IMR-90 (cell line): ENCODE measurements around the gene DNAH6. TPM values are rescaled to one million over a fixed set of nuclear protein-coding genes. Genes with fewer than 3 reads are reported as not detected.

Experiments
- ATAC-seq: fragments of 200-7000 bp; cut with Tn5 transposase; 2 replicates; pipeline ENCODE4 v1.9.1; 2020; ENCODE audit warnings: low read depth, mild to moderate bottlenecking, moderate library complexity
- BruUV-seq: library from RNA; stranded (reverse); fragments of 400-500 nt; replicated peaks from 2 replicates; lab custom pipeline; 2021; lab: Mats Ljungman, UMichigan
- CTCF ChIA-PET: fragments of 300-600 bp; formaldehyde crosslinking; extraction: SDS; loops from one replicate; lab custom pipeline; 2021; ENCODE audit warnings: antibody characterized with exemption; lab: Yijun Ruan, JAX
- POLR2A ChIA-PET: fragments of 300-600 bp; sonication (Branson Sonifier 250); formaldehyde crosslinking; loops from one replicate; lab custom pipeline; 2022; ENCODE audit warnings: antibody characterized with exemption; ENCODE audit not compliant: unreplicated experiment; lab: Charles Lee
- DNase-seq: peaks from one replicate; pipeline ENCODE4 v3.0.0; 2013
- H2AFZ ChIP-seq: replicated peaks from 2 replicates; pipeline ENCODE3; 2013; ENCODE audit warnings: low read length, mild to moderate bottlenecking; ENCODE audit not compliant: poor library complexity
- H2AK5ac ChIP-seq: 2 replicates; pipeline ENCODE4 v1.6.1; 2013; ENCODE audit warnings: low read depth, low read length, inconsistent platforms
- H2AK9ac ChIP-seq: replicated peaks from 2 replicates; pipeline ENCODE3; 2013; ENCODE audit warnings: mild to moderate bottlenecking, low read depth, low read length, moderate library complexity; ENCODE audit not compliant: poor library complexity
- H2BK120ac ChIP-seq: 2 replicates; pipeline ENCODE4 v1.6.1; 2013; ENCODE audit warnings: low read depth, low read length, inconsistent platforms
- H2BK15ac ChIP-seq: 3 replicates; pipeline ENCODE4 v1.6.1; 2013; ENCODE audit warnings: low read depth, low read length, inconsistent platforms
- H2BK20ac ChIP-seq: 2 replicates; pipeline ENCODE4 v1.6.1; 2013; ENCODE audit warnings: low read depth, mild to moderate bottlenecking, inconsistent platforms, low read length, moderate library complexity
- H2BK5ac ChIP-seq: 2 replicates; pipeline ENCODE4 v1.6.1; 2013; ENCODE audit warnings: mild to moderate bottlenecking, low read depth, low read length, inconsistent platforms; ENCODE audit not compliant: poor library complexity, severe bottlenecking
- H3K14ac ChIP-seq: replicated peaks from 2 replicates; pipeline ENCODE4 v1.6.1; 2013; ENCODE audit warnings: low read depth, low read length, inconsistent platforms
- H3K18ac ChIP-seq: 2 replicates; pipeline ENCODE4 v1.6.1; 2013; ENCODE audit warnings: low read depth, low read length, control low read depth
- H3K23ac ChIP-seq: 2 replicates; pipeline ENCODE4 v1.6.1; 2013; ENCODE audit warnings: low read depth, low read length, inconsistent platforms
- H3K27ac ChIP-seq: 2 replicates; pipeline ENCODE4 v1.5.1; 2013; ENCODE audit warnings: mild to moderate bottlenecking, control low read depth, low read length; ENCODE audit not compliant: insufficient read depth
- H3K27me3 ChIP-seq: 2 replicates; pipeline ENCODE4 v1.6.1; 2013; ENCODE audit warnings: low read length; ENCODE audit not compliant: control insufficient read depth, insufficient read depth
- H3K36me3 ChIP-seq: 2 replicates; pipeline ENCODE4 v1.6.1; 2013; ENCODE audit warnings: low read length, mixed read lengths; ENCODE audit not compliant: control insufficient read depth, insufficient read depth
- H3K4ac ChIP-seq: 2 replicates; pipeline ENCODE4 v1.6.1; 2013; ENCODE audit warnings: low read depth, low read length, inconsistent platforms
- H3K4me1 ChIP-seq: 2 replicates; pipeline ENCODE4 v1.6.1; 2013; ENCODE audit warnings: low read length, mixed read lengths; ENCODE audit not compliant: control insufficient read depth, insufficient read depth
- H3K4me2 ChIP-seq: 2 replicates; pipeline ENCODE4 v1.6.1; 2013; ENCODE audit warnings: low read depth, mild to moderate bottlenecking, control low read depth, low read length, moderate library complexity
- H3K4me3 ChIP-seq: 2 replicates; pipeline ENCODE4 v1.5.1; 2013; ENCODE audit warnings: low read depth, mild to moderate bottlenecking, control low read depth, low read length, moderate library complexity; ENCODE audit not compliant: insufficient read depth
- H3K56ac ChIP-seq: 2 replicates; pipeline ENCODE4 v1.6.1; 2013; ENCODE audit warnings: low read length, inconsistent platforms; ENCODE audit not compliant: insufficient read depth; ENCODE audit errors: extremely low read depth
- H3K79me1 ChIP-seq, 2 experiments: 2 replicates each; pipeline ENCODE4 v1.6.1; 2013; ENCODE audit warnings: low read length in 2 of 2, inconsistent platforms in 1 of 2, low read depth in 1 of 2
- H3K9ac ChIP-seq: 2 replicates; pipeline ENCODE4 v1.6.1; 2013; ENCODE audit warnings: low read depth, low read length, control low read depth
- H3K9me1 ChIP-seq: 2 replicates; pipeline ENCODE4 v1.6.1; 2013; ENCODE audit warnings: low read length, inconsistent platforms; ENCODE audit not compliant: insufficient read depth
- H3K9me3 ChIP-seq: 2 replicates; pipeline ENCODE4 v1.6.1; 2013; ENCODE audit warnings: low read length; ENCODE audit not compliant: control insufficient read depth, insufficient read depth
- H4K20me1 ChIP-seq: 2 replicates; pipeline ENCODE4 v1.6.1; 2013; ENCODE audit warnings: low read length, inconsistent platforms; ENCODE audit not compliant: insufficient read depth
- H4K5ac ChIP-seq: 2 replicates; pipeline ENCODE4 v1.6.1; 2013; ENCODE audit warnings: mild to moderate bottlenecking, low read depth, low read length, control low read depth
- H4K8ac ChIP-seq, 2 experiments: 2 replicates each; pipeline ENCODE4 v1.6.1; 2013; ENCODE audit warnings: low read depth in 2 of 2, low read length in 2 of 2, control low read depth in 1 of 2, inconsistent platforms in 1 of 2
- H4K91ac ChIP-seq: 2 replicates; pipeline ENCODE4 v1.6.1; 2013; ENCODE audit warnings: low read depth, low read length, inconsistent platforms; ENCODE audit not compliant: insufficient read depth
- BHLHE40 ChIP-seq: fragments of 150-350 bp; IDR thresholded peaks from 2 replicates; pipeline ENCODE4 v1.6.1; 2016; ENCODE audit warnings: mild to moderate bottlenecking, low read depth, low read length
- CEBPB ChIP-seq: IDR thresholded peaks from 2 replicates; pipeline ENCODE4 v1.6.1; 2012; ENCODE audit warnings: low read depth, low read length, improper control_type of control experiment
- CHD1 ChIP-seq: IDR thresholded peaks from 2 replicates; pipeline ENCODE4 v1.6.1; 2012; ENCODE audit warnings: low read depth, low read length, improper control_type of control experiment
- FOS ChIP-seq: fragments of 150-350 bp; IDR thresholded peaks from 2 replicates; pipeline ENCODE4 v1.6.1; 2016; ENCODE audit warnings: low read depth, low read length
- MAFK ChIP-seq: IDR thresholded peaks from 2 replicates; pipeline ENCODE4 v1.6.1; 2012; ENCODE audit warnings: low read depth, low read length, improper control_type of control experiment
- MAZ ChIP-seq: IDR thresholded peaks from 2 replicates; pipeline ENCODE4 v1.6.1; 2012; ENCODE audit warnings: low read depth, mild to moderate bottlenecking, low read length, improper control_type of control experiment, moderate library complexity, borderline replicate concordance
- NFE2L2 ChIP-seq: fragments of 150-350 bp; IDR thresholded peaks from 2 replicates; pipeline ENCODE4 v1.6.1; 2016; ENCODE audit warnings: low read depth, mild to moderate bottlenecking, low read length
- POLR2A ChIP-seq: IDR thresholded peaks from 2 replicates; pipeline ENCODE4 v1.6.1; 2012; ENCODE audit warnings: mild to moderate bottlenecking, low read depth, low read length
- RAD21 ChIP-seq: IDR thresholded peaks from 2 replicates; pipeline ENCODE4 v1.6.1; 2012; ENCODE audit warnings: low read length, improper control_type of control experiment
- RCOR1 ChIP-seq: IDR thresholded peaks from 2 replicates; pipeline ENCODE4 v1.6.1; 2012; ENCODE audit warnings: mild to moderate bottlenecking, low read length, improper control_type of control experiment; ENCODE audit not compliant: insufficient replicate concordance
- RFX5 ChIP-seq: IDR thresholded peaks from 2 replicates; pipeline ENCODE4 v1.8.0; 2012; ENCODE audit warnings: low read depth, mild to moderate bottlenecking, low read length, moderate library complexity
- SMC3 ChIP-seq: fragments of 150-350 bp; IDR thresholded peaks from 2 replicates; pipeline ENCODE4 v1.6.1; 2016; ENCODE audit warnings: low read depth, mild to moderate bottlenecking, antibody characterized with exemption, low read length, moderate library complexity
- WGBS, 2 experiments: methylation state at CpG; one replicate each; pipeline versions ENCODE4 v1.1.5 to v1.1.7; 2013; ENCODE audit warnings: missing lambda C conversion rate in 2 of 2; ENCODE audit not compliant: insufficient read length in 1 of 2; ENCODE audit errors: extremely low coverage in 2 of 2; 5-methylcytosine and 5-hydroxymethylcytosine counted together
- dilution Hi-C: fragments of 300-500 bp; cut with HindIII; formaldehyde crosslinking; loops from one replicate; pipeline ENCODE4 v1.14.3; 2018; ENCODE audit warnings: low sequenced_read_pairs; ENCODE audit not compliant: unreplicated experiment
- in situ Hi-C: fragments of 300-500 bp; cut with MboI; formaldehyde crosslinking; loops from 3 replicates; pipeline ENCODE4 v1.14.3; 2019; ENCODE audit warnings: low sequenced_read_pairs, inconsistent platforms, mixed read lengths
- intact Hi-C: fragments of 100-400 bp; cut with micrococcal nuclease; formaldehyde crosslinking; loops from 2 replicates; pipeline ENCODE4 v1.10.0; 2022
- polyA plus RNA-seq, 3 experiments: library from polyadenylated mRNA; depleted of rRNA; stranded (reverse); fragments of >200 nt; gene quantifications; 2 replicates each; pipeline ENCODE4 v1.2.3, GENCODE V29; 2012; ENCODE audit warnings: low replicate concordance in 1 of 3
- total RNA-seq: library from RNA; depleted of rRNA; stranded (reverse); fragments of >200 nt; gene quantifications from 2 replicates; pipeline ENCODE4 v1.2.3, GENCODE V29; 2012
- TF ChIP-seq, protein P1 (sequence below): fragments of 150-350 bp; IDR thresholded peaks from 2 replicates; pipeline ENCODE4 v1.6.1; 2017; ENCODE audit warnings: mild to moderate bottlenecking, antibody characterized with exemption, low read length, low read depth
- TF ChIP-seq, protein P2 (sequence below): conservative IDR thresholded peaks from 2 replicates; pipeline ENCODE4 v1.5.1; 2012; ENCODE audit warnings: mild to moderate bottlenecking, low read depth, low read length, improper control_type of control experiment

Gene DNAH6
- total and polyA plus RNA-seq, 2 of the 4 experiments (the other 2 are of a cell fraction), result under 0.01 to 0.07 TPM

DNA sequence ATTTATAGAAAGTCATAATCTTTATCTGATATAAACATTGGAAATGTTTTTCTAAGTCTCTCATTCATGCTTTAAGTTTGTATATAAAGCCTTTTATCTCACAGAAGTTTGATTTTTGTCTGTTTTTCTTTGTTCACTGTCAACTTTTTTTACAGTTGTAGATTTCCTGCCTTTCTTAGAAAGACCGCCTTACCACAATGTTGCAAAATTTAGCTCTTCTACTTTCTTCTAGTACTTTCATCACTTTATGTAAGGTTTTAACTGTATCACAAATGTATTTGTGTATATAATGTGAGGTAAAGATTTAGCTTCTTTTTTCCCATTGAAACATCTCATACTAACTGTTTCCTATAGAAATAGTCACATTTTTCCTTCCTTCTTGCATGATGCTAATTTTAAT is 136.1 kb downstream of the DNAH6 start:
- no peak overlapping the region for H2AK5ac ChIP-seq
- dilution Hi-C loops (no loop called here), intact Hi-C loops (no loop called here), in situ Hi-C loops (no loop called here)
- no peak overlapping the region for H3K9ac ChIP-seq
- no peak overlapping the region for H3K14ac ChIP-seq
- H3K23ac ChIP-seq, result no peak overlapping the region
- no TSS peak for BruUV-seq
- no peaks in the 10 kb centered on the region for H3K36me3 ChIP-seq
- no peak overlapping the region for H3K4me2 ChIP-seq
- H3K18ac ChIP-seq, result no peak overlapping the region
- H4K91ac ChIP-seq, result no peak overlapping the region
- no peaks in the 10 kb centered on the region for H4K20me1 ChIP-seq
- no peak overlapping the region for H4K5ac ChIP-seq
- no peak overlapping the region for H2BK120ac ChIP-seq
- no peak overlapping the region for H2BK15ac ChIP-seq
- no peak overlapping the region for H2AK9ac ChIP-seq
- H3K56ac ChIP-seq, result no peak overlapping the region
- DNase-seq (no peak), ATAC-seq (no peak)
- TF ChIP-seq CEBPB (no peak), MAZ (no peak), RFX5 (no peak), POLR2A (no peak), RAD21 (no peak), SMC3 (no peak), BHLHE40 (no peak), RCOR1 (no peak), NFE2L2 (no peak), FOS (no peak), CHD1 (no peak), MAFK (no peak)
- TF ChIP-seq, protein P1, sequence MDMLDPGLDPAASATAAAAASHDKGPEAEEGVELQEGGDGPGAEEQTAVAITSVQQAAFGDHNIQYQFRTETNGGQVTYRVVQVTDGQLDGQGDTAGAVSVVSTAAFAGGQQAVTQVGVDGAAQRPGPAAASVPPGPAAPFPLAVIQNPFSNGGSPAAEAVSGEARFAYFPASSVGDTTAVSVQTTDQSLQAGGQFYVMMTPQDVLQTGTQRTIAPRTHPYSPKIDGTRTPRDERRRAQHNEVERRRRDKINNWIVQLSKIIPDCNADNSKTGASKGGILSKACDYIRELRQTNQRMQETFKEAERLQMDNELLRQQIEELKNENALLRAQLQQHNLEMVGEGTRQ, result no peak
- TF ChIP-seq, protein P2, sequence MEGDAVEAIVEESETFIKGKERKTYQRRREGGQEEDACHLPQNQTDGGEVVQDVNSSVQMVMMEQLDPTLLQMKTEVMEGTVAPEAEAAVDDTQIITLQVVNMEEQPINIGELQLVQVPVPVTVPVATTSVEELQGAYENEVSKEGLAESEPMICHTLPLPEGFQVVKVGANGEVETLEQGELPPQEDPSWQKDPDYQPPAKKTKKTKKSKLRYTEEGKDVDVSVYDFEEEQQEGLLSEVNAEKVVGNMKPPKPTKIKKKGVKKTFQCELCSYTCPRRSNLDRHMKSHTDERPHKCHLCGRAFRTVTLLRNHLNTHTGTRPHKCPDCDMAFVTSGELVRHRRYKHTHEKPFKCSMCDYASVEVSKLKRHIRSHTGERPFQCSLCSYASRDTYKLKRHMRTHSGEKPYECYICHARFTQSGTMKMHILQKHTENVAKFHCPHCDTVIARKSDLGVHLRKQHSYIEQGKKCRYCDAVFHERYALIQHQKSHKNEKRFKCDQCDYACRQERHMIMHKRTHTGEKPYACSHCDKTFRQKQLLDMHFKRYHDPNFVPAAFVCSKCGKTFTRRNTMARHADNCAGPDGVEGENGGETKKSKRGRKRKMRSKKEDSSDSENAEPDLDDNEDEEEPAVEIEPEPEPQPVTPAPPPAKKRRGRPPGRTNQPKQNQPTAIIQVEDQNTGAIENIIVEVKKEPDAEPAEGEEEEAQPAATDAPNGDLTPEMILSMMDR, result no peak
- no peaks in the 10 kb centered on the region for H3K79me1 ChIP-seq
- no peak overlapping the region for H3K27ac ChIP-seq
- POLR2A ChIA-PET, result no interaction called here
- no peak overlapping the region for H2AFZ ChIP-seq
- no peaks in the 10 kb centered on the region for H3K9me3 ChIP-seq
- H2BK5ac ChIP-seq, result no peak overlapping the region
- no peaks in the 10 kb centered on the region for H3K9me1 ChIP-seq
- H3K4me1 ChIP-seq, result no peaks in the 10 kb centered on the region
- no peak overlapping the region for H4K8ac ChIP-seq
- H3K4ac ChIP-seq, result no peak overlapping the region
- CTCF ChIA-PET, result no interaction called here
- peaks cover 12% of the 10 kb centered on the region for H3K27me3 ChIP-seq
- H2BK20ac ChIP-seq, result no peak overlapping the region
- no peak overlapping the region for H3K4me3 ChIP-seq
- WGBS, 2 experiments, result no CpG with 5 or more reads among the region's 1 CpG
